ENCODE data around the gene KLK13.

DNA sequence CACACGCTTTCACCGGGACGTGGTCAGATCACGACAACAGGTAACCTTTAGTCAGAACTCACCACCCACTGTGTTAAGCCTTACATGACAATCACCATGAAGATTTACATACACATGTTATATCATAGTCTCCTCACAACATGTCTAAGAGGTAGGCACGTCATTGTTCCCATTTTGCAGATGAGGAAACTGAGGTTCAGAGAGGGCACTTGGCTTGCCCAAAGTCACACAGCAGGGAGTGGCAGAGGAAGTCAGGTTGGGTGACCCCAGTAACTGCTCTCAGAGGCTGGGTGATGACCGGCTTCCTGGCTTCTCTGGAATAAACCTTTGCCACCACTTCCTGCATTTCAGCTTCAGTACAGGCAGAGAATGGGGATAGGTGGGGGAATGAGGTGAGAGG, 50.6 kb downstream of the KLK13 start:
- TF ChIP-seq, protein P1, sequence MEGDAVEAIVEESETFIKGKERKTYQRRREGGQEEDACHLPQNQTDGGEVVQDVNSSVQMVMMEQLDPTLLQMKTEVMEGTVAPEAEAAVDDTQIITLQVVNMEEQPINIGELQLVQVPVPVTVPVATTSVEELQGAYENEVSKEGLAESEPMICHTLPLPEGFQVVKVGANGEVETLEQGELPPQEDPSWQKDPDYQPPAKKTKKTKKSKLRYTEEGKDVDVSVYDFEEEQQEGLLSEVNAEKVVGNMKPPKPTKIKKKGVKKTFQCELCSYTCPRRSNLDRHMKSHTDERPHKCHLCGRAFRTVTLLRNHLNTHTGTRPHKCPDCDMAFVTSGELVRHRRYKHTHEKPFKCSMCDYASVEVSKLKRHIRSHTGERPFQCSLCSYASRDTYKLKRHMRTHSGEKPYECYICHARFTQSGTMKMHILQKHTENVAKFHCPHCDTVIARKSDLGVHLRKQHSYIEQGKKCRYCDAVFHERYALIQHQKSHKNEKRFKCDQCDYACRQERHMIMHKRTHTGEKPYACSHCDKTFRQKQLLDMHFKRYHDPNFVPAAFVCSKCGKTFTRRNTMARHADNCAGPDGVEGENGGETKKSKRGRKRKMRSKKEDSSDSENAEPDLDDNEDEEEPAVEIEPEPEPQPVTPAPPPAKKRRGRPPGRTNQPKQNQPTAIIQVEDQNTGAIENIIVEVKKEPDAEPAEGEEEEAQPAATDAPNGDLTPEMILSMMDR (IDR thresholded peaks at IDR 0.05) = no peak
- TF ChIP-seq MAZ (IDR thresholded peaks at IDR 0.05; ENCODE audit: borderline replicate concordance, low read depth, low read length) (no peak), JUNB (IDR thresholded peaks at IDR 0.05) (no peak), EP300 (IDR thresholded peaks at IDR 0.05) (no peak), POLR2A (IDR thresholded peaks at IDR 0.05; ENCODE audit: low read length) (no peak), CEBPB (IDR thresholded peaks at IDR 0.05) (no peak), MYC (IDR thresholded peaks at IDR 0.05; ENCODE audit: borderline replicate concordance, low read length) (no peak)

Measured in A549 (cell line).